Sigmoid colon (tissue), 4 donors: ENCODE data around the gene C1orf198.
A peak's percentile ranks its signal among the peaks of the same experiment; 100 is the strongest.

ENCODE experiments used
- CTCF ChIP-seq, 4 experiments: fragments of 450-650 bp in 3 of 4; fragments of 200-600 bp in 1 of 4; IDR thresholded peaks; one replicate each; pipeline ENCODE4 v1.5.1; 2016 to 2019; ENCODE audit warnings: antibody characterized with exemption in 4 of 4, mild to moderate bottlenecking in 3 of 4, moderate library complexity in 2 of 4
- POLR2AphosphoS5 ChIP-seq, 4 donors: sonication (generic); formaldehyde crosslinking; IDR thresholded peaks; one replicate each; pipeline ENCODE4 v1.6.1; 2017; ENCODE audit warnings: antibody characterized with exemption in 4 of 4

- TF ChIP-seq POLR2AphosphoS5 (IDR thresholded peaks at IDR 0.05), result peak in 2 of 4 donors; percentile 23 to 49
- TF ChIP-seq CTCF (IDR thresholded peaks at IDR 0.05), result no peak
These were observed 61.3 kb downstream of the C1orf198 start for GRCh38 chr1:230807029-230807428.
